Right lobe of liver (tissue), 6 donors: Measurements from ENCODE around the gene ADA. TPM values are rescaled to one million over a fixed set of nuclear protein-coding genes. Genes with fewer than 3 reads are reported as not detected.

Experiments
- ATAC-seq, 4 donors: fragments of 200-7000 bp; cut with Tn5 transposase; one replicate each; pipeline ENCODE4 v1.9.1; 2020; ENCODE audit warnings: mild to moderate bottlenecking in 4 of 4, moderate library complexity in 4 of 4
- DNase-seq, 3 donors: peaks; one replicate each; pipeline ENCODE4 v3.0.0-alpha.2; 2020
- H3K27ac ChIP-seq, 3 donors: fragments of 200-600 bp; one replicate each; pipeline ENCODE4 v1.8.0; 2022
- H3K27me3 ChIP-seq, 2 donors: fragments of 200-600 bp; one replicate each; pipeline ENCODE4 v1.8.0; 2022
- H3K36me3 ChIP-seq, 4 donors: fragments of 200-600 bp; sonication (generic) in 1 of 4; one replicate each; pipeline versions ENCODE4 v1.5.1 to v1.8.0; 2017 to 2022; ENCODE audit warnings: control low read depth in 1 of 4
- H3K4me1 ChIP-seq, 4 donors: fragments of 200-600 bp; sonication (generic) in 1 of 4; one replicate each; pipeline versions ENCODE4 v1.5.1 to v1.8.0; 2017 to 2022; ENCODE audit warnings: control low read depth in 1 of 4
- H3K4me3 ChIP-seq, 3 donors: fragments of 200-600 bp; one replicate each; pipeline ENCODE4 v1.8.0; 2022
- H3K9me3 ChIP-seq, 4 donors: fragments of 200-600 bp; sonication (generic) in 1 of 4; one replicate each; pipeline versions ENCODE4 v1.5.1 to v1.8.0; 2017 to 2022; ENCODE audit warnings: control low read depth in 1 of 4
- POLR2A ChIP-seq: fragments of 450-650 bp; IDR thresholded peaks from one replicate; pipeline ENCODE4 v1.6.1; 2017; ENCODE audit warnings: antibody characterized with exemption, mild to moderate bottlenecking
- WGBS: methylation state at CpG from one replicate; pipeline ENCODE4 v1.1.6; 2018; ENCODE audit warnings: low coverage, low lambda C conversion rate; ENCODE audit not compliant: insufficient coverage; ENCODE audit errors: missing lambda C conversion rate; 5-methylcytosine and 5-hydroxymethylcytosine counted together
- intact Hi-C, 2 donors: fragments of 100-400 bp; cut with DNase I; formaldehyde crosslinking; loops; one replicate each; pipeline versions ENCODE4 v1.11.2 to v1.14.1; 2022
- total RNA-seq, 6 experiments: library from RNA; depleted of rRNA in 2 of 6; stranded (reverse); fragments of >200 nt in 2 of 6; fragmentation: NEBNext Ultra II Directional in 3 of 6; extraction: Animal tissue kit (Norgen Biotek cat#: 25700) in 3 of 6; gene quantifications; one replicate each; pipeline versions ENCODE4 v1.1.0 to v1.2.4, GENCODE V29; 2016 to 2023
- TF ChIP-seq, protein P1 (sequence below), 4 donors: fragments of 200-600 bp in 3 of 4; fragments of 450-650 bp in 1 of 4; IDR thresholded peaks; one replicate each; pipeline versions ENCODE4 v1.5.1 to v1.8.0; 2016 to 2022; ENCODE audit warnings: antibody characterized with exemption in 4 of 4, mild to moderate bottlenecking in 2 of 4
- donor health status: DM: no; HTN: yes; CAD: no.
- donor health status: DM: no; HTN: no; CAD: no.
- donor health status: DM: no; HTN: no; CAD: no.
- donor health status: DM: no; HTN: yes; CAD: no.
- donor health status: DM: no; HTN: yes; CAD: no.

Gene ADA
- total RNA-seq, 6 experiments from 2014 or later, result 2.2 to 8.6 (median 3.7) TPM

DNA sequence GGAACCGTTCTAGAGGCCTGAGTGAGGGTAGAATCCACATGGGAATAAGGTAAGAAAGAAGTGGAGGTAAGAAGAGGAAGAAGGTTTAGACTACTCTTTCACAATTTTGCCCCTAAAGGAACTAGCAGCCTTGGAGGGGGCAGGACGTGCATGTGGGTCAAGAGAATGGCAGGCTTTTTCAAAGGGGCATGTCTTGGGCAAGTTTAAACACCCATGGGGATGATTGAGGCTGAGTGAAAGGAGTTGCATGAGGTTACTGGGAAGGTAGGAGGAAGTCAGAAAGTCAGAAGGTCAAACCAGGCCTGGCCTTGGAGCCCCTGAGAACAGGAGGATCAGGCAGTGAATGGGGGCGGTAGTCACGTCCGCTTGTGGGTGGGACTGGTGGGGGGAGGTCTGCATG lies 10.2 kb downstream of the ADA start:
- DNase-seq, result no peak
- no peaks in the 10 kb centered on the region for H3K9me3 ChIP-seq
- TF ChIP-seq POLR2A, result no peak
- TF ChIP-seq, protein P1, sequence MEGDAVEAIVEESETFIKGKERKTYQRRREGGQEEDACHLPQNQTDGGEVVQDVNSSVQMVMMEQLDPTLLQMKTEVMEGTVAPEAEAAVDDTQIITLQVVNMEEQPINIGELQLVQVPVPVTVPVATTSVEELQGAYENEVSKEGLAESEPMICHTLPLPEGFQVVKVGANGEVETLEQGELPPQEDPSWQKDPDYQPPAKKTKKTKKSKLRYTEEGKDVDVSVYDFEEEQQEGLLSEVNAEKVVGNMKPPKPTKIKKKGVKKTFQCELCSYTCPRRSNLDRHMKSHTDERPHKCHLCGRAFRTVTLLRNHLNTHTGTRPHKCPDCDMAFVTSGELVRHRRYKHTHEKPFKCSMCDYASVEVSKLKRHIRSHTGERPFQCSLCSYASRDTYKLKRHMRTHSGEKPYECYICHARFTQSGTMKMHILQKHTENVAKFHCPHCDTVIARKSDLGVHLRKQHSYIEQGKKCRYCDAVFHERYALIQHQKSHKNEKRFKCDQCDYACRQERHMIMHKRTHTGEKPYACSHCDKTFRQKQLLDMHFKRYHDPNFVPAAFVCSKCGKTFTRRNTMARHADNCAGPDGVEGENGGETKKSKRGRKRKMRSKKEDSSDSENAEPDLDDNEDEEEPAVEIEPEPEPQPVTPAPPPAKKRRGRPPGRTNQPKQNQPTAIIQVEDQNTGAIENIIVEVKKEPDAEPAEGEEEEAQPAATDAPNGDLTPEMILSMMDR (IDR thresholded peaks at IDR 0.05), result no peak
- 43% methylated on average over 1 of the region's 5 CpGs for WGBS
- peaks cover 0 to 15% (median 4%) of the 10 kb centered on the region in 4 donors for H3K4me1 ChIP-seq
- intact Hi-C loops, result no loop called here
- H3K36me3 ChIP-seq, result no peaks in the 10 kb centered on the region
- H3K27ac ChIP-seq, result no peak overlapping the region
- no peak for ATAC-seq
- H3K4me3 ChIP-seq, result no peak overlapping the region
- H3K27me3 ChIP-seq, result no peaks in the 10 kb centered on the region

DNA sequence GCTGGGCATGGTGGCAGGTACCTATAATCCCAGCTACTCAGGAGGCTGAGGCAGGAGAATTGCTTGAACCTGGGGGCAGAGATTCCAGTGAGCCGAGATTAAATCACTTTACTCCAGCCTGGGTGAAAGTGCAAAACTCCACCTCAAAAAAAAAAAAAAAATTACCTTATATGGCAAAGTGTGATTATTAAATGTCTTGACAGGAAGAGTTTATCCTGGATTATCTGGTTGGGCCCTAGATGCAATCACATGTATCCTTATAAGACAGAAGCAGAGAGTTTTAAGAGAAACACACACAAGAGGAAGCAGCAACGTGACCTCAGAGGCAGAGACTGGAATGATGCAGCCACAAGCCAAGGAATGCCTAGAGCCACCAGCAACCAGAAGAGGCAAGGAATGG lies 11.0 kb downstream of the ADA start:
- 63% methylated on average over 2 of the region's 2 CpGs for WGBS
- no peaks in the 10 kb centered on the region for H3K27me3 ChIP-seq
- H3K9me3 ChIP-seq, result no peaks in the 10 kb centered on the region
- no peak for DNase-seq
- H3K4me1 ChIP-seq, result peaks cover 0 to 15% (median 4%) of the 10 kb centered on the region in 4 donors
- no peak for TF ChIP-seq POLR2A
- TF ChIP-seq, protein P1 (IDR thresholded peaks at IDR 0.05), result no peak
- no peak overlapping the region for H3K27ac ChIP-seq
- no peaks in the 10 kb centered on the region for H3K36me3 ChIP-seq
- H3K4me3 ChIP-seq, result no peak overlapping the region
- ATAC-seq, result no peak
- intact Hi-C loops, result no loop called here

DNA sequence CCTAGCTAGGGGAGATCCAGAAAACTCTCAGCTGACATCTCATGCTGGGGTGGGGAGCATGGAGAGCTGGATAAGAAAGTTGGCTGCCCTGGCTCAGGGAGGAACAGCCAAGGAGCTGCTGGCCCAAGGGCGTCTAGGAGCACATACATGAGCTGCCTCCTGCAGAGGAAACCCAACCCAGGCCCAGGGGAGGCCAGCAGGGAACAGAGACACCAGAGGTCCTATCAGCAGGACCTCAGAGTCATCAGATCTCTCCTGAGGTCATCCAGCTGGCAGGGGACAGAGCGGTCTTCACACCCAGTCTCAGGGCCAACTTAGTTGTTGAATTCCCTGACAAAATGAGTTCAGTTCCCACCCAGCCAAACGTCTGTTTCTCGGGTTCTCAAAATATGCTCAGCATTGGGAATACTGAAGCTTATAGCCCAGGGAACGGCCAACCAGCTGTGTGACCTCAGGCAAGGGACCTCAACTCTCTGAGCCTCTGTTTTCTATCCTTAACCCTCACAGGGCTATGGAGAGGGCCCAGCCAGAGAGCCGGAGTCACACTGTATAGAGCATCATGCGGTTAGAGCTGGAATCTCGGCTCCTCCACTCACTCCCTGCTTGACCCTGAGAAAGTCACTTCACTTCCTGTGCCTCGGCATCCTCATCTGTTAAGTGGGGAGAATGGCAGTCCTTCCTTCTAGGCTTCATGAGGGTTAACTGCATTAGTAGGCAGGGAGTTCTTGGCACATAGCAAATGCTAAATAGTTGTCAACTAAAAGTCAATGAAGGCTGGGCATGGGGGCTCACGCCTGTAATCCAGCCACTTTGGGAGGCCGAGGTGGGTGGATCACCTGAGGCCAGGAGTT lies 13.8 kb downstream of the ADA start:
- no peak for TF ChIP-seq POLR2A
- TF ChIP-seq, protein P1 (IDR thresholded peaks at IDR 0.05), result no peak
- Histone ChIP-seq H3K27me3 (no peaks in the 10 kb centered on the region), H3K4me1 (peaks cover 0 to 9% (median 3%) of the 10 kb centered on the region in 4 donors), H3K36me3 (no peaks in the 10 kb centered on the region), H3K27ac (no peak overlapping the region), H3K9me3 (no peaks in the 10 kb centered on the region), H3K4me3 (no peak overlapping the region)
- WGBS, result 48% methylated on average over 3 of the region's 11 CpGs
- no peak for ATAC-seq
- DNase-seq, result no peak
- intact Hi-C loops, result no loop called here

DNA sequence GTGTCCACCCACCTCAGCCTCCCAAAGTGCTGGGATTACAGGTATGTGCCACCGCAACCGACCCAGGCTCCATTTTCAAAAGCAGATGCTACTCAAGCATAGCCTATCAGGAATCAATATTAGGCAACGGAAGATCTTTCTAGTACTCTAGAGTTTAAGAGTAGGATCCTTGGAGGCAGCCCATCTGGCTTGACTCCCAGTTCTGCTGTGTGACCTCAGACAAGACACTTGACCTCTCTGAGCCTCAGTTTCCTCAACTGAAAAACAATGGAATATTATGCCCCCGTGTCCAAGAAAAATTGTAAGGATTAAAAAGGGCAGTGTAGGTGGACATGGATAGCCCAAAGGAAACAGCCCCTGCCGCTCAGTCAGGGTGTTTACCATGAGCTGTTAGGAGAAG lies 14.5 kb downstream of the ADA start:
- intact Hi-C loops, result no loop called here
- no peaks in the 10 kb centered on the region for H3K36me3 ChIP-seq
- H3K9me3 ChIP-seq, result no peaks in the 10 kb centered on the region
- H3K4me1 ChIP-seq, result peaks cover 0 to 2% (median 0%) of the 10 kb centered on the region in 4 donors
- 64% methylated on average over 4 of the region's 5 CpGs for whole genome bisulfite sequencing
- no peak overlapping the region for H3K4me3 ChIP-seq
- DNase-seq (no peak), ATAC-seq (no peak)
- H3K27ac ChIP-seq, result no peak overlapping the region
- TF ChIP-seq, protein P1 (IDR thresholded peaks at IDR 0.05), result no peak
- no peak for TF ChIP-seq POLR2A
- H3K27me3 ChIP-seq, result no peaks in the 10 kb centered on the region
